Middle frontal gyrus (tissue), 1 donor: Measurements from ENCODE around the gene PAK4.

Experiments used
- DNase-seq: peaks from one replicate; pipeline ENCODE4 v3.0.0-alpha.2; 2015; ENCODE audit warnings: low spot score; ENCODE audit errors: extremely low spot score

The PAK4 gene

GRCh38 chr19:39180749-39181148 lies 55.2 kb downstream of the PAK4 start:
- no peak for DNase-seq

GRCh38 chr19:39181500-39182173 lies 56.1 kb downstream of the PAK4 start:
- no peak for DNase-seq

GRCh38 chr19:39182174-39182505 lies 56.6 kb downstream of the PAK4 start:
- DNase-seq, result no peak

- no peak for DNase-seq
These were observed 57.5 kb downstream of the PAK4 start for GRCh38 chr19:39183104-39183503.

- no peak for DNase-seq
These were observed 60.8 kb downstream of the PAK4 start for GRCh38 chr19:39186391-39186790.

- DNase-seq, result no peak
These were observed 62.0 kb downstream of the PAK4 start for GRCh38 chr19:39187552-39187943.

GRCh38 chr19:39188960-39189359 lies 63.4 kb downstream of the PAK4 start:
- DNase-seq, result no peak

GRCh38 chr19:39190768-39191167 lies 65.2 kb downstream of the PAK4 start:
- no peak for DNase-seq

GRCh38 chr19:39192846-39193245 lies 67.3 kb downstream of the PAK4 start:
- no peak for DNase-seq

GRCh38 chr19:39193803-39194202 lies 68.2 kb downstream of the PAK4 start:
- no peak for DNase-seq

- DNase-seq, result no peak
These were observed 69.4 kb downstream of the PAK4 start for GRCh38 chr19:39194832-39195542.

- no peak for DNase-seq
These were observed 70.2 kb downstream of the PAK4 start for GRCh38 chr19:39195755-39196154.

GRCh38 chr19:39196320-39196719 lies 70.7 kb downstream of the PAK4 start:
- no peak for DNase-seq

GRCh38 chr19:39196860-39197562 lies 71.4 kb downstream of the PAK4 start, which contains the start of gene NCCRP1:
Gene NCCRP1 (plus strand): TSS chr19:39196964. CDS start chr19:39196983, 19 bp downstream.
- no peak for DNase-seq

- no peak for DNase-seq
These were observed 72.2 kb downstream of the PAK4 start for GRCh38 chr19:39197808-39198207.

- DNase-seq, result no peak
These were observed 73.4 kb downstream of the PAK4 start for GRCh38 chr19:39199025-39199424.

GRCh38 chr19:39200066-39200802 lies 74.6 kb downstream of the PAK4 start:
- no peak for DNase-seq

GRCh38 chr19:39200803-39201115 lies 75.2 kb downstream of the PAK4 start:
- DNase-seq, result no peak

- no peak for DNase-seq
These were observed 77.4 kb downstream of the PAK4 start for GRCh38 chr19:39202998-39203355.

GRCh38 chr19:39203372-39204341 lies 78.1 kb downstream of the PAK4 start, which contains the start of gene SYCN:
Gene SYCN (minus strand): TSS chr19:39204263. CDS start chr19:39204254, 9 bp downstream.
- DNase-seq, result no peak

GRCh38 chr19:39205449-39205764 lies 79.8 kb downstream of the PAK4 start:
- DNase-seq, result no peak
